GM21737 (cell line): ENCODE measurements around the gene DSCAM.
"Not testable (repeated sequence)": the region's sequence is repeated elsewhere in the genome, so short reads cannot be mapped to it uniquely, and the experiment has no call there.

Experiments used
- ATAC-seq: cut with Tn5 transposase; IDR thresholded peaks from one replicate; pipeline ENCODE4 v1.9.1; 2021; ENCODE audit warnings: mild to moderate bottlenecking, moderate library complexity; ENCODE audit not compliant: unreplicated experiment

Gene DSCAM

GRCh38 chr21:40270047-40270446 lies 576.9 kb downstream of the DSCAM start:
- no peak for ATAC-seq

DNA sequence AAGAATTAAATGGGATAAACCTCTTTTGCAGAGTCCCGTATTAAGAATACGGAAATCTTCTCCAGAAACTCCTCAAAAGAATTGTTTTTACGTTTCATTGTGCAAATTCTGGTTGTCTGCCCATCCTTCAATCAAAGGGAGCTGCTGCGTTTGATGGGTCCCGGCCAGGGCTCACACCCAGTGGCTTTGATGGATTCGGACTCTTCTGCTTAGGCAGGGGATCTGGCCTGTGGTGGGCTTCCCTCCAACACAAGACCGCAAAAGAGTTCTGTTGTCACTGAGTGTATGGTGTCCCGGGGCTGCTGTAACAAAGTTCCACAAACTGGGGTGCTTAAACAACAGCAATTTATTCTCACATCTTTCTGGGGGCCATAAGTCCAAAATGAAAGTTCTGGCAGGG lies 577.7 kb downstream of the DSCAM start:
- ATAC-seq, result no peak

GRCh38 chr21:40258456-40258855 lies 588.5 kb downstream of the DSCAM start:
- ATAC-seq, result not testable (repeated sequence)

- no peak for ATAC-seq
Observed at GRCh38 chr21:40257342-40257741, 589.6 kb downstream of the DSCAM start.

- no peak for ATAC-seq
Observed at GRCh38 chr21:40255518-40256444, 591.2 kb downstream of the DSCAM start.

GRCh38 chr21:40254540-40255465 lies 592.2 kb downstream of the DSCAM start:
- ATAC-seq, result no peak

- ATAC-seq, result no peak
Observed at GRCh38 chr21:40253112-40253511, 593.8 kb downstream of the DSCAM start.

- ATAC-seq, result no peak
Observed at GRCh38 chr21:40250514-40251294, 596.3 kb downstream of the DSCAM start.

DNA sequence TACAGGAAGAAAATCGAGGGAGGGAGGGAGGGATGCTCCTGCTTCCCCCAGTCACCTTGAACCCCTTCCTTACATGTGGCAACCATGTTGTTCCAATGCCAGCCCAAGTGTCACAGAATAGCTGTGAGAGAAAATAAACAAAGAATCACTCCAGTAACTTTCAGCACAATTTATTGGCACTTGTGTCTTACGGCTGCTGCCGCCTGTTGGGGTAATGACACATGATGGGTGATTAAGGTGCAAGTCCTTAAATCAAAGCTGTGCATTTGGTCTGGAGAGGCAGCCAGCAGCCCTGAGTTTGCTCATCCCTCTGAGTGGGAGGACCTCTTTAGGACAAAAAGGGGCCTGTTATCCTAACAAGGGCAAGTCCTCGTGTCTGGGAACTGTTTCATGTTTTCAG lies 602.0 kb downstream of the DSCAM start:
- no peak for ATAC-seq

- no peak for ATAC-seq
Observed at GRCh38 chr21:40243685-40244084, 603.3 kb downstream of the DSCAM start.

GRCh38 chr21:40242586-40243265 lies 604.2 kb downstream of the DSCAM start:
- ATAC-seq, result no peak

- ATAC-seq, result no peak
Observed at GRCh38 chr21:40235528-40235927, 611.4 kb downstream of the DSCAM start.

GRCh38 chr21:40231979-40232378 lies 615.0 kb downstream of the DSCAM start:
- ATAC-seq, result no peak

DNA sequence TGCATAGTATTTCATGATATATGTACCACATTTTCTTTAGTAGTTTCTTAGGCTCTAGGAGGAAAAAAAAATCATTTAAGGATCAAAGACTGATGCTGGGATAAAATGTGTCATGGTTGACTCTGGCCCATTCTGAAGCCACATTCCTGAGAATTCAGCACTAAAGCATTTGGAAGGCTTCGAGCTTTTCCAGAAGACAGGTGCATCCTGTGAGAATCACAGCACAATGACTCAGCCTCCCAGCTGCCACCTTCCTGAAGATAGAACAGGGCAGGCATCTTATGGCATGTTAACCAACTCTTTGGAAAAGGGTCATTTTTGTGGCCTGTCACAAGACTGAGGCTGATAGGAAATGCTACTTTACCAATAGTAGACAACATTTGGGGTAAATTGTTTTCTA lies 619.9 kb downstream of the DSCAM start:
- ATAC-seq, result no peak

DNA sequence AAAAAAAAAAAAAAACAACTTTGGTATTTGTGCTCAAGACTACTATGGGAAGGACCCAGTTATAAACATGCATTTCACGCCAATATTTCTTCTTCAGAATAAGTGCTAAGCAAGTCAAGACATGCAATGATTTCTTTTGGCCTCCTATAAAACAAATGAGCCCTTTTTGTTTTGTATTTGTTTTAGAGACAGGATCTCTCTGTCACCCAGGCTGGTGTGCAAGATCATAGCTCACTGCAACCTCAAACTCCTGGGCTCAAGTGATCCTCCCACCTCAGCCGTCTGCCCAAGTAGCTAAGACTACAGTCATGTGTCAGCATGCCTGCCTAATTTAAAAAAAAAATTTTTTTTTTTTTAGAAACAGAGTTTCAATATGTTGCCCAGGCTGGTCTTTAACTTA lies 631.0 kb downstream of the DSCAM start:
- no peak for ATAC-seq

DNA sequence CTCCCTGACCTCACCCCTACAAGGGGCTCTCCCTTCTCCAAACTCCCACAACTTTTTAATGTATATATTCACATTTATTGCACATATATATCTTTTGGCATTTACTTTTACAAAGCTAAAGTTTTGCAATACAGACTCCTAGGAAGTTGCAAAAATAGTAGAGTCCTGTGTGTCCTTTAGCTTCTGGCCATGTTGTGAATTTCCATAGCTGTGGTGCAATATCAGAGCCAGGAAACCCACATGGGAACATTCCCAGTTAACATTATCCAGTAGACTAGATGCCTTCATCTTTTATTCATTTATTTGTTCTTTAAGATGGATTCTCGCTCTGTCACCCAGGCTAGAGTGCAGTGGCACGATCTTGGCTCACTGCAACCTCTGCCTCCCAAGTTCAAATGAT lies 636.7 kb downstream of the DSCAM start:
- ATAC-seq, result no peak

- ATAC-seq, result no peak
Observed at GRCh38 chr21:40208948-40209345, 638.0 kb downstream of the DSCAM start.

DNA sequence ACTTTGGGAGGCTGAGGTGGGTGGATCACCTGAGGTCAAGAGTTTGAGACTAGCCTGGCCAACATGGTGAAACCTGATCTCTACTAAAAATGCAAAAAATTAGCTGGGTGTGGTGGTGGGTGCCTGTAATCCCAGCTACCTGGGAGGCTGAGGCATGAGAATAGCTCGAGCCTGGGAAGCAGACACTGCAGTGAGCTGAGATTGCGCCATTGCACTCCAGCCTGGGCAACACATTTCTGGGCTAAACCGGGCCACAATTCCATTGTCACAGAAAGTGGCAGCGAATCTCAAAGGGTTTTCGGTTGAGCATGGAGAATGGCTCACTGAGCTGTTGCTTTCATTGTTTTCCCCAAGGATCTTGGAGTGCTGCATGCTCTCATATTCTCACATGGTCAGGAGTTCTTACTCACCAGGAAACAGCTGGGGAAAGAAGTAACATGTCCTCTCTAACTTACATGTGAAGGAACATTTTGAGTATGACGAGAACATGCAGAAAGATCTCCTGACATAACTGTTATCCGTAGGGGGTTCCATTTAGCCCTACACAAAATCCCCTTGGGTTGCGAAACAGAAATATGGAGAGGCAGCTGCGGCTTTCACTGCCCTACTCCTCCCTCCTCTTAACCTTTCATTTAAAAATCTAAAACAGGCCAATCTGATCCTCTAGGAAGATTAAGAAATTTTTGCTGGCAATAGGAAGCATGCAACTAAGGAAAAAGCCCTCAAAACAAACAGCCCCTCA lies 638.6 kb downstream of the DSCAM start:
- ATAC-seq, result no peak

DNA sequence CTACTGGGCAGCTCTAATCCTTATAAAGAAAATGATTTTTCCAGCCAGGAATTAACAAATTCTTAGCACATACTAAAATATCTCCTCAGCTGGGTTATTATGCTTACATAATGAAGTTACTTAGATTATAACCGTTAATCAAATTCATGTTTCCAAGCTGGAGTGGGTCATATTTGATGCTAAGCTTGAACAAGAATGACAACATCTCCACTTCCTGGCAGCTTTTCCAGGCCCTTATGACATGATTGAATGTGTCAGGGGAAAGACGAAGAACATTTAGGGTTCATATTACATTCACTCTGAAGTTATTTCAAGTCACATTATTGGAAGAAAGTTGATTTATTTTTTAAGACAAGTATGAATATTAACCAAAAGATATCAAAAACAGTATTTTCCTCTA lies 646.0 kb downstream of the DSCAM start:
- ATAC-seq, result no peak

DNA sequence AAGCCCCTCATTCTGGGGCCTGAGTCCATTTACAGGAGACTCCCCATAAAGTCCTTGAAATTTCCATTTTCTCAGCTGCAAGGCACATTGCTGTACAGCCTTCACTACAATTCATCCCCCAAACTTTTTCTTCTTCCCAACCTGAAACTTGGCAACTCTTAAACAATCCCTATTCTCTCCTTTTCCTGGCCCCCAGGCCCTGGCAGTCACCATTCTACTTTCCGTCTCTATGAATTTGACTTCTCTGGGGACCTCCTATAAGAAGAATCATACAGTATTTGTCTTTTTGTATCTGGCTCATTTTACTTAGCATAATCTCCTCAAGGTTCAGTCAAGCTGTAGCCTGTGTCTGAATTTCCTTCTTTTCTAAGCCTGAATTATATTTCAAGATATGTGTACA lies 646.8 kb downstream of the DSCAM start:
- no peak for ATAC-seq
